ENCODE measurements around the gene WDR20.

GRCh38 chr14:102226356-102227125, 86.8 kb downstream of the WDR20 start:
- no peak for TF ChIP-seq CTCF (IDR thresholded peaks at IDR 0.05)
- no peak for TF ChIP-seq POLR2A (IDR thresholded peaks at IDR 0.05)
- TF ChIP-seq EP300 (IDR thresholded peaks at IDR 0.05), result no peak
